D341Med (cell line): ENCODE results near the gene TMEM234.
A peak's percentile ranks its signal among the peaks of the same experiment; 100 is the strongest.

Experiments
- DNase-seq: peaks from one replicate; pipeline ENCODE4 v3.0.0; 2012; ENCODE audit warnings: low spot score

TMEM234 gene

DNA sequence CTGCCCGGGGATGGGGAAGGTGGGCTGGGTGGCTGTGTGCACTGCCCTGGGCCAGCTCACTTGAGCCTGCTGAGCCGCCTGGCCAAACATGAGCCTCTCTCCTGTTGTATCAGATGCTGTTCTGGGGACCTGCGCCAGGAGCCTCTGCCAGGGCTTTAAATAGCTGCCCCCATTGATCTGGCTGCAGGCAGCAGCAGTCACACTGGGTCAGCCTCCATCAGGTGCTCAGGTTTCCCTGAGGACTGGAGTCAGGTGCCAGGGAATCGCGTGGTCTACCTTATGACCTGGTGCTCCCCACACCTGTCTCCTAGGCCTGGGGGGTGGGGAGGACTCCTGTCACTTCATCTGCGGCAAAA, 22.5 kb downstream of the TMEM234 start:
- no peak for DNase-seq

DNA sequence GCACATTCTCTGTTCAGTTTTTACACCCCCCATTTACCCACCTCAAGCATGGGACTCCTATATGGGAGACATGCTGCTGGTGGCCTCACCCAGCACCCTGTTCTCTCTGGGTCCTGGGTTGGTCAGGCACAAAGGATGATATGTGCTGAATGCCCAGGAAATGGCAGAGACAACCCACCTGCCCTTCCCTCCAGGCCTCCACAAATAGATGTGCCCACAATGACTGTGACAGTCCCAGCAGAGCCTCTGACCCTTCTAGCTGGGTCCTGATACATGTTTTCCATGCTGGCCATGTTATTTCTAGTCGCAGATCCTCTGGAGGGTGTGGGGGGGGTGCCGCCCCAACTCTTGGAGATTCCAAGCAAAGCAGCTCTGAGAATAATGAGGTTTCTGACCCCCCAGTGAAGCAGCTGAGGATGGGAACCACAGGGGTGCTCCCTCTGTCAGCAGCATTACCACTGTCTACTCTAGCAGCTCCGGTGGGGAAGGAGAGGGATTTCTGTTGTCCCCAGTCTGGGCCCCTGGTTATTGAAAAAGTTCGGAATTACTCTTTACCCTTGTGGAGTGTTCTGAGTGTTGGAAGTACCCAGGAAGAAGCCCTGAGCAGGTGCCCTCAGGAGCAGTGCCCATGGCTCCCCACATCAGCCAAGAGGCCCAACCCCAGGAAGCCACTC, 23.0 kb downstream of the TMEM234 start:
- no peak for DNase-seq

DNA sequence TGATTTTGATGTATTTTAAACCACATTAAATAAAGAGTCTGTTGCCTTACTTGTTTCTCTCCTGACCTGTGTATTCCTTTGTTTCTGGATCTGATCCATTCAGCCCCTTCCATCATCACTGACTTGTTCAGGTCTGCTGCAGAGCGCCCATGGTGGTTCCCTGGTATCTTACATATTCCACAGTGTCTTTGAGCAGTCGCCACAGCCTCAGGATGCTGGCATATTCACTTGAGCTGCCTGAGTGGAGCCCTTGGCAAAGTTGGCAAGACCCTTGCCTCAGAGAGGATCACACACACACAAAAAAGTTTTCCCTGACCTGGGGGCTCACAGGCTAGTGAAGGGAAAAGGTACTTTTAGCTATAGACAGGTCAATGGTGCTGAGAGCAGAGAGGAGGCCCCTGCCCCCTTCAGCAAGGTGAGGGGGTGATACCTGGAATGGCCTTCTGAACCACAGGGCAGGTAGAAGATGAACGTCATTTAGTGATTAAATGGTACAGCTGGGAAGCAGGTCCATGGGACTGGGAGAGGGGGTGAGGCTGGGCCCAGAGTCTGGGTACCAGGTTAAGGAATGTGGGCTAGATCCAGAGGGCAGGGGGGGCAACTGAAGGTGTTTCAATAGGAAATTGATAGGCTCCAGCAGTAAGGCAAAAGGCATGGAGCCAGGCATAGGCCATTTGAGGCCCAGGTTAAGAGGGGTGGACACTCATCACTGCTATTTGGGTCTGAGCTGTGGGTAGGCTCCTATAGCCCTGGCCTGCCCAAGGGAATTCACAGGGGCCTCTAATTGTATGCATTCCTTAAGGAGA, 23.7 kb downstream of the TMEM234 start:
- no peak for DNase-seq

DNA sequence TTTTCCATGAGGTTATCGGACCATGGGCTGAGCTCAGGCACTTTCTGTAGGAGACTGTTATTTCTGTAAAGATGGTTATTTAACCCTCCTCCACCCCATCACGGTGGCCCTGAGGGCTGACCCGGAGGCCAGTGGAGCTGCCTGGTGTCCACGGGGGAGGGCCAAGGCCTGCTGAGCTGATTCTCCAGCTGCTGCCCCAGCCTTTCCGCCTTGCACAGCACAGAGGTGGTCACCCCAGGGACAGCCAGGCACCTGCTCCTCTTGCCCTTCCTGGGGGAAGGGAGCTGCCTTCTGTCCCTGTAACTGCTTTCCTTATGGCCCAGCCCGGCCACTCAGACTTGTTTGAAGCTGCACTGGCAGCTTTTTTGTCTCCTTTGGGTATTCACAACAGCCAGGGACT, 24.3 kb downstream of the TMEM234 start:
- no peak for DNase-seq

DNA sequence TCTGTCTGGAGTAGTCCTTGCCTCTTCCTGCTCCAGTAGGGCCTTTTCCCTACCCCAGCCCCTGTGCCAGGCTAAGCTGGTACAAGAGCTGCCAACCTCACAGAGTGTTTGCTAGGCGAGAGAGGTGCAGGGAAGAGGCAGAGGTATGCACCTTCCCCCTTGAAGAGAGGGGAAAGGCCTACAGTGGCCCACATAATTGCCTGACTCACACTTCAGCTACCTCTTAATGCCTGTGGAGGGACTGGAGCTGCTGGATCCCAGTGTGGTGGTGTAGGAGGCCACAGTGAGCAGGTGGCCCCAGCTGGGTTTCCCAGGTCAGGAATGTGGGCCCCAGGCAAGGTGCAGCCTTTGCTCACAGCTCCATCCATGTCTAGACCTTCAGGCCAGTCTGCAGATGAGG, 25.1 kb downstream of the TMEM234 start:
- DNase-seq = no peak

DNA sequence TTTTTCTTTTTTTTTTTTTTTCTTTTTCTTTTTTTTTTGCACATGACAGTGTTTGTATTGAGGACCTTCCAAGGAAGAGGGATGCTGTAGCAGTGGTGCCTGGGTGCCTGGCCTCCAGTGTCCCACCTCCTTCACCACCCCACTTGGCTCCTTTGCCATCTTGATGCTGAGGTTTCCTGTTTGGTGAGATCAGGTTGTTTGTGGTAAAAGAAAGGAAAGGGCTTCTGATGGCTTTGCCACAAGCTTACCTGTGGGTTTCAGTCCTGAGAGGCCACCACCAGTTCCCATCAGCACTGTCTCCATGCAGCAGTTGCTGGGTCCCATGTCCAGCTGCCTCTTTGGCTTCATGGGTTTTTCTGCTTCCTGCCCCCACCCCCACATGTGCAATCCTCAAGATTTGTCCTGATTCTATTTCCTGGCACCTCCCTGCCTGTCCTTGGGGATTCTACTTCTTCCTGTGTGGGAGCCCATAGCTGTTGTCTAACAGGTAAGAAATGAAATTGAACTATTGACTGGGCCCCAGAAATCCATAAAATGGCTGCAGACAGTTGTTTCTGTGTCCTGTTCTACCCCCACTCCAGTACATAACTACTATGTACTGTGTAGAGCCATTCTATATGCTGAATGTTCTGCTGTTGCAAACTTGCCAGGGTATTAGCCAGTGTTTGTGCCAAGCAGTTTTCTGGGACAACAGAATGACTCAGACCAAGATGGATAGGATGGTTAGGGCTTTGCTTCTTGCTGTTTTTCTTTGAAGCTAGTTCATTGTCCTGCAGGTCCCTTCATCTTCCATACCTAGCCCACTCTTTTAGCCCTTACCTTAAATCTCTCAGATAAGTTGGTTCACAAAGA, 26.0 kb downstream of the TMEM234 start:
- DNase-seq = no peak

DNA sequence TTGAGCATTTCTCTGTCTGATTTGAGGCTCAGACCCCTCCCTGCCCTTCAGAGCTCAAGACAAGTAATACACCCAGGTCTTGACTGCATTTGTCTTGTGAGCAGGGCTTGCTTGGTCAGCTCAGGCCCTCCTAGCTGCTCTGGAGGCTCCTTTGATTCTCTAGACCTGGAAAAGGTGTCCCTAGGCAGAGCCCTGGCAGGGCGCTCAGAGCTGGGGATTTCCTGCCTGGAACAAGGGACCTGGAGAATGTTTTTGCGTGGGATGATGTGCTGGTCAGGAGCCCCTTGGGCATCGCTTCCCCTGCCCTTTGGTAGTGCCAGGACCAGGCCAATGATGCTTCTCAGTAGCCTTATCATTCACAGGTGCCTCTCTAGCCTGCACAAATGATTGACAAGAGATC, 26.6 kb downstream of the TMEM234 start:
- no peak for DNase-seq

DNA sequence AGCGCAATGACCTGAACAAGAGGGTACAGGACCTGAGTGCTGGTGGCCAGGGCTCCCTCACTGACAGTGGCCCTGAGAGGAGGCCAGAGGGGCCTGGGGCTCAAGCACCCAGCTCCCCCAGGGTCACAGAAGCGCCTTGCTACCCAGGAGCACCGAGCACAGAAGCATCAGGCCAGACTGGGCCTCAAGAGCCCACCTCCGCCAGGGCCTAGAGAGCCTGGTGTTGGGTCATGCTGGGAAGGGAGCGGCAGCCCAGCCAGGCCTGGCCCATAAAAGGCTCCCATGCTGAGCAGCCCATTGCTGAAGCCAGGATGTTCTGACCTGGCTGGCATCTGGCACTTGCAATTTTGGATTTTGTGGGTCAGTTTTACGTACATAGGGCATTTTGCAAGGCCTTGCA, 27.2 kb downstream of the TMEM234 start:
- DNase-seq = no peak

DNA sequence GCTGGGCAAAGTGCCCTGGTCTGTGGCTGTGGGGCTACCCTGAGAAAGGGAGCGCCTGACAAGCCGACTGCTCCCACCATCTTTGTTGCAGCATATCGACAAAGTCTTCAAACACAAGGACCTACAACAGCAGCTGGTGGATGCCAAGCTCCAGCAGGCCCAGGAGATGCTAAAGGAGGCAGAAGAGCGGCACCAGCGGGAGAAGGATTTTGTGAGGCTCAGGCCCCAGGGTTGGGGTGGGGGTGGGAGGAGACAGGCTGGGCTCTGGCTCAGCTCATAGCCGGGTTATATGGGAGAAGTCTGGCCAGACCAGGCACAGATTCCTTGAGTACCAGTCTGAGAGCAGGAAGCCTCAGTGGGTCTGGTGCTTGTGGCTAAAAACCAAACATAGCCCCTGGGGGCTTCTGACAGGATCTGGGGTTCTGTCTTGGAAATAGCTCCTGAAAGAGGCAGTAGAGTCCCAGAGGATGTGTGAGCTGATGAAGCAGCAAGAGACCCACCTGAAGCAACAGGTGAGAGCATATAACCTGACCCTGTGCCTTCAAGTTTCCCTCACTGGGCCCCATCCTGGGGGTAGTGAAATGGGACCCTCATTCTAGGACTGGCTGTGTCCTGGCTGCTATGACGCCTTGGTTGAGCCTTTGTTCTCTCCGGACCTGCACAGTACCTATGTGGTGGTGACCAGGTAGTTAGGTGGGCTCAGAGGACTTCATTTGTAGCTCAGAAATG, 29.8 kb downstream of the TMEM234 start:
- no peak for DNase-seq

DNA sequence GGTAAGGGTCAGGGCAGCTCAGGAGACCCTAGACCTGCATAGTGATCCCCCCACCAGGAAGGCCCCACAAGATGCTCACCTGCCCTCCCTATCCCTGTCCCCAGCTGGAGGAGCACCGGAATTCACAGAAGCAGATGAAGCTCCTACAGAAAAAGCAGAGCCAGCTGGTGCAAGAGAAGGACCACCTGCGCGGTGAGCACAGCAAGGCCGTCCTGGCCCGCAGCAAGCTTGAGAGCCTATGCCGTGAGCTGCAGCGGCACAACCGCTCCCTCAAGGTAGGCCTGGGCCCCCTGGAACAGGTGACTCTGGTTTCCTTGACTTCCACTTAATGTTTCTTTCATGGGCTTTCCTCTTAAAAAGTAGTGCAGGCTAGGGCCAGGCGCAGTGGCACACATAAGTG, 34.3 kb downstream of the TMEM234 start:
- DNase-seq = no peak

DNA sequence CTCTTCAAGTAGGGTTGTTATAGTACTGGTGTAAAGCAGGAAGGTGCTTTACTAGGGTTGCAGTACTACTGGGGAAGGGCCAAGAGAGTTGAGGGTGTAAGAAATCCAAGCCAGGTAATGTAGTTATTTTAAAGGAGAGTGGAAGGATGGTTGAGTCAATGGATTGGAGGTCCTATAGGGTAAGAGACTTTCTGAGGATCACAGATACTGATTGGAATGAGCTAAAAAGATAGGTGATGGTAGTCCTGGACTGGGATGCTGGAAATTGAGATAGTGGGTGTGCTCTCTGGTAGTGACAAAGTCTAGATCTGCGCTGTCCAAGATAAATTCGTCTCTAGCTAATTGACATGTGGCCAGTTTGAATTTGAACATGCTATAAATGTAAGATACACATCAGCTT, 35.7 kb downstream of the TMEM234 start:
- DNase-seq = no peak

DNA sequence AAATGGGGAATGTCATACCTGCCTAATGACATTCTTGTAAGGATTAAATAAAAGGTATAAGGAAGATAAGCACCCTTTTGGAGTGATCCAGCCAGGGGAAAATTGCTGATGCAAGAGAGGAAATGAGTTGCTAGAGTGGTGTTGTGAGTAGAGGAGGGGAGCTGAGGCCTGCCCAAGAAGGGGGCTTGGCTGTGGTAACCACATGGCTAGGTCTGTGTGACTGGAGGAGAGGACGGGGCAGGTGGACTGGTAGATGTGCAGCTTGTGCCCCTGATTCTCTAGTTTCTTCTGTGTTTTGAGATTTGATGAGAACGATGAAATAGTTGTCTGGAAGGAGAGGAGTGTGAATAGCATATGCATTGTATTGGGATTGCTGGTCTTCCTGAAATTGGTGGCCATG, 36.1 kb downstream of the TMEM234 start:
- no peak for DNase-seq

DNA sequence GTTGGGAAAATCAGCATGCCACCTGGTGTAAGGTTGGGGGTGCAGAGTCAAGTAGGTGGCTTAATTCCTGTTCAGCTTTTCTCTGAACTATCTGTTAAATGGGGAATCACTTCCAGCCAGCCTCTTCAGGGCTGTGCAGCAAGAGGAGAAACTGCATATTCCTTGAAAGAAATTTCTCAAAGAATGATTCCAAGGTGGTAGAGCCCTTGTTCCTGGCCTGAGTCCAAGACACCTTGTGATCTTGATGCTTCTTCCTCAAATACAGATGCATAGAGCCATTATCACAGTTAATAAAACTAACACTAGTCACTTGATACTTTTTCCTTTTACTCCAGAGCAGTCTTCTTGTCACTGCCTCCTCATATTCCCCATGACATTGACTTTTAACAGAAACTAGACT, 37.5 kb downstream of the TMEM234 start:
- no peak for DNase-seq

DNA sequence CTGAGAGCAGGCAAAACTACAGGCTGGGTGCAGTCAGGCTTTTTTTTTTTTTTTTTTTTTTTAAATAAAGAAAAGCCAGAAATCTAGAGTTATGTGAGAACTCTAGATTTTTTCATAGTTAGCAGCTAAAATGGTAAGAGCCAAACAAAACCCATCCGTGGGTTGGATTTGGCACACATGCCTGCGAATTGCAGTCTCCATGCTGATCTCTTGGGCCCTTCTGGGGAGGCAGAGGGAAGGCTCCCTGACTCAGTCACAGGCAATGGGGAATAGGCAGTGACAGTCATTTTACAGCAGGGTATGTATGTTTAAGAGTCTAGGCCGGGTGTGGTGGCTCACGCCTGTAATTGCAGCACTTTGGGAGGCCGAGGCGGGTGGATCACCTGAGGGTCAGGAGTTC, 40.1 kb downstream of the TMEM234 start:
- DNase-seq = no peak

DNA sequence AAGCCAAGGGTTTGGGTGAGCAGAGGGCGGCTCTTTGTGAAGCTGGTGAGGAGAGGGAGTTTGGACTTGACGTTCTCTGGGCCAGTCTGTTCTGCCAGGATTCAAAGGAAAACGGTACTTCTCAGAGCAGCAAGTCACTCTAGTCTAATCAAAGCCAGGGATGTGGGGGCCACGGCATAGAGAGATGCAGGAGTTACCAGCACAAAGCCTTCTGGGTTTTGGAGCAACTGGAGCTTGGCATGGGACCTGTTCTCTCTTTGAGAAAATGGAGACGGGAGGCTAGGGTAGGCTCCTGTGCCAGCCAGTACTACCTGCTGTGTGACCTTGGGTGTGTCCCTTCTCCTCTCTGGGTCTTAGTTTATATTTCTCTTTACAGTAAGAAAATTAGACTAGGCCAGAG, 40.6 kb downstream of the TMEM234 start:
- no peak for DNase-seq

DNA sequence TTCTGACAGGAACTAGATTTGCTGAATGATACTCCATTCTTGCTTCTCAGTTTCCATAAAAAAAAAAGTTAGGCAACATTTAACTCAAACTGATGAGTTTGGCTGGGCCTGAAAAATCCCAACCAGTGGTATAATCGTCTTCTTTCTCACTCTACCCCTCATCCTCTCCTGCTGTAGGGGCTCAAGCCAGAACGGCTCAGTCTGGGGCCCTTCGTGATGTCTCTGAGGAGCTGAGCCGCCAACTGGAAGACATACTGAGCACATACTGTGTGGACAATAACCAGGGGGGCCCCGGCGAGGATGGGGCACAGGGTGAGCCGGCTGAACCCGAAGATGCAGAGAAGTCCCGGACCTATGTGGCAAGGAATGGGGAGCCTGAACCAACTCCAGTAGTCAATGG, 41.1 kb downstream of the TMEM234 start:
- no peak for DNase-seq

DNA sequence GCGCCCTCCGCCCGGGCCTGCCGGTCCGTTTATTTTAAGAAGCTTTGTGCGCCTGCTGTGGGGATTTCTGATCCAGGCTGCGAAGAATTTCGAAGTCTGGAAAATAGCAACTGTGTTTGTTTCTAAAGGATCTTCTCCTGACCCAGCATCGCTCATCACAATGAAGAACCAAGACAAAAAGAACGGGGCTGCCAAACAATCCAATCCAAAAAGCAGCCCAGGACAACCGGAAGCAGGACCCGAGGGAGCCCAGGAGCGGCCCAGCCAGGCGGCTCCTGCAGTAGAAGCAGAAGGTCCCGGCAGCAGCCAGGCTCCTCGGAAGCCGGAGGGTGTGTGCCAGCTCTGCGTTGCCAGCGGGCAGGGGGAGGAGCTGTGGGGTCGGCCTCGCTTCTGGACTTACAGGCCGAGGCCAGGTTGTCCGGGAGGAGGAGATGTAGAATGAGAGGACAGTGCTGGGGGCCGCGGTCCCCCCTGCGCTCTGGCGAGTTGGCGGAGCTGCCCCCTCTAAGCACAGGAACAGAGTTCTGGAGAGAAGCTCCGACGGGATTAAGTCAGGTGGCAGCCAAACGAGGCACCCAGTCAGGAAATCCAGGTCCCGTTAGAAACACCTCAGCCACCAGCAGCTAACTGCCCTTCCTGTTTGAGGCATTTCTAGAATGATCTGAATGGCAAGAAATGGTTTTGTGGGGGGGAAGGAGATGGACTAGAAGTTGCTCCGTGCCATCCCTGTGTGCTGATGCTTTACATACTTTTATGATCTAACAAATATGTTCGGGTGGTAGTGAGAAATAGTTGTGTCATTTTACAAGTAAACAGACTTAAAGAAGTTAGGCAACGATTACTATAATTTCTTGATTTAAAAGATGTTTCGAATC, 41.7 kb downstream of the TMEM234 start:
- DNase-seq = peak; percentile 78

DNA sequence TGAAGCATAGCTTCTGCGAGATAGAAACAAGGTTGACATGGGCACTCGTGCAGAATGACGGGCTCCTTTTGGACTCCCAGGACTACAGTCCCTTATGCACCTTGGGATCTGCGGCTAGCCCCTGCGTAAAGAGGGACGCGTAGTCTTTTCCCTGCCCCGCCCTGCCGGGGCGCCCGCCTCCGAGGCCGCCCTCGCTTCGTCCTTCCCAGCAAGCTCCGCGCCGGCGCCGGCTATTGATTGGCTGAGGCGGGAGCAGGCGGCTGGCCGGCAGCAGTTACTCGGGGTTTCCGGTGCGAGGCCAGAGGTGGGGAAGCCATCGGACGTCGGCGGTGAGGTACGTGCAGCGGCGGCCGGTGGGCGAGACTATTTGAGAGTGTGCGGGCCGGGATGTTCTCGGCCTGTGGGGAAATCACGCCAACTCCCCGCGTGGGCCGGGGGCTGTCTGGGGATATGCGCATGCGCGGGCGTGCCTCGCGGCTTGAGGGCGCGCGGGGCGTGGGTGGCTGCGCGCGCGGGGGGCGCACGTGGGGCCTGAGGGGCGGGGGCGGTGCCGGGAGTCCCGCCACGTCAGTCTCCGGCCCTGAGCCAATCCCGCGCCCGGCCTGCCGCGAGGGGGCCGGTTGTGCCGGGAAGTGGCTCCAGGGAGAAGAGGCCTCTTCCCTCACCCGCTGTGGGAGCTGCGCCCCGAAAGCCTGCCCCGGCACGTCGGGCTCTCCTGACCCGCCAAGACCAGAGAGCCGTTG, 42.5 kb downstream of the TMEM234 start, which contains the start of gene TXLNA:
TSS of gene TXLNA (plus strand) at position 233 of the 743 bp plus-strand sequence. CDS start 671 bp downstream, outside the sequence.
- peak; percentile 97 for DNase-seq

DNA sequence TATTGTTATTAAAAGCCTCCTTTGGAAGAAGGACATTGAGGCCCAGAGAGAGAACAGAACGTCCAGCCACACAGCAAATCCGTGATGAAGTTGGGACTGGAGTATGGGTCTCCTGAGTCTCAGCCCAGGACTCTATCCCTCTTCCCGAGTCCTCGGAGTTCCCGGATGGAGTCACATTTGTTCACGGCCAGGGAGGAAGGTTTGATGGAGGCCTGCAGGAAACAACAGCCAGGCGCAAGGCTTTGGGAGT, 43.0 kb downstream of the TMEM234 start:
- DNase-seq = no peak

DNA sequence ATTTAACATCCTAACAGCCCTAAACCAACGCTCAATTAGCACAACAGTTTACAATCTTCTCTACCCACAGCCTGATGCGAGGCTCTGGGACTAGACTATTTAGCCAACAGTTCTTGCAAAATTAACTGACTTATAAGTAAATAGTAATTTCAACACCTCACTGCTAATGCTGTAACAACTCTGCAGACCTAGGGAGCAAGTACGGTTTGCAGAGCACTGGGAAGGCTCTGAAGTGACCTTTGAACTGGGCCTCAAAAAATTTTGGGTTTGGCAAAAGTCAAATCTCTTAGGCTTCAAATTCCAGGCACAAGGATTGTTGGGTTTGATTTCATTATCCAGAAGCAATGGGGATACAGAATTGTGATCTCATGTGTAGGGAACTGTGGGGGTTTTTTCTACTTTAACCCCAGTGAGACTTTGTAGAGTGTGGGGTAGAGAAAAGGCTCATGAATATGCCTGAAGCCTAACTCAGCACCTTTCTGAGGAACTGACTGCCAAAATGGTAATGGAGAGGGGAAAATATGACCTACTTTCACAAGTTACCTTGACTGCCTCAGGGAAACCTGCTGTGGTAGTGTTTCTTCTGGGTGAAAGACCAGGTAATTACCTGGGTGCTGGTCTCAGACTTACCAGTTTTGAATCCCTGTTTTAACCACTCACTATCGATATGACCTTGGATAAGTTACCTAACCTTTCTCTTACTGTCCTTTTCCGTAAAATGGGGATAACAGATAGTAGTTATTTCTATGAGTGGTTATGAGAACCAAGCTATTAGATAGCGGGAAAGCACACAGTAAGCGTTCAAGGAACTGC, 43.6 kb downstream of the TMEM234 start:
- DNase-seq = no peak
